NCI-H2196 (cell line): ENCODE results near the gene RAMACL.

ENCODE experiments used
- DNase-seq: peaks from one replicate; lab custom pipeline; 2025; ENCODE audit not compliant: unreplicated experiment; lab: John Stamatoyannopoulos, UW

RAMACL gene

DNA sequence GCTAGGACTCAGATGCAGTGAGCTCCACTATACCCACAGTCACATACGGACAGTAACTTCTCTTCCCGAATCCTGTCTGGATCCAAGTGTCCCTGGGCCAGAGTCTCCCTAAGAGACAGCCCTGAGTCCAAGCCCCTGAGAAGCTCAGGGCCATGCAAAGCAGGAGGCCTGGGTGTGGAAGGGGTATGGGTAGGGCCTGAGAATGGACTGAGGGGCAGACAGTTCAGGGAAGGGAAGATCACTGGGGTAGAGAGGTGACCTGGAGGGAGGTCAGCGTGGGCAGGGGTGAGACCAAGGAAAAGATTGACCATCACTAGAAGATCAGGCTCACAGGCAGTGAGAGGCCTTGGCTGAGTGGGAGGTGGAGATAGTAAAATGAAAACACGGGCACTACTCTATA lies 31.8 kb upstream of the RAMACL start:
- no peak for DNase-seq

DNA sequence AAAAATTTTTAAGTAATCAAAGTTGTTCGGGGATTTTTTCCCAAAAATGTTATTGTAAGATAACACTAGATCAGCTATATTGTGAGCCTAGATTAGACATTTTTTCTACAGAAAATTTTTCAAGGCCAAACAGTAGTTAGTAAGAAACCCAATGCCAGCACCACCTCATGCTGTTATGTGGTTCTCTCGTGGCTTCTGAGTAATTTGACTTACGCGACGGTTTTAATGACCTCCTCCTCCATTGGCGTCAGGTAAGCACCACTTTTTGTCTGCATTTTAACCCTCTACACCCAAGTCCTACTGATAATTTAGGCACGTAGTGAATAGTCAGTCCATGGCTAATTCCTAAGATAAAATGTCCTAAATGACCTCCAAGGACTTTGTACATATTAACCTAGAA lies 30.9 kb upstream of the RAMACL start:
- DNase-seq: no peak

DNA sequence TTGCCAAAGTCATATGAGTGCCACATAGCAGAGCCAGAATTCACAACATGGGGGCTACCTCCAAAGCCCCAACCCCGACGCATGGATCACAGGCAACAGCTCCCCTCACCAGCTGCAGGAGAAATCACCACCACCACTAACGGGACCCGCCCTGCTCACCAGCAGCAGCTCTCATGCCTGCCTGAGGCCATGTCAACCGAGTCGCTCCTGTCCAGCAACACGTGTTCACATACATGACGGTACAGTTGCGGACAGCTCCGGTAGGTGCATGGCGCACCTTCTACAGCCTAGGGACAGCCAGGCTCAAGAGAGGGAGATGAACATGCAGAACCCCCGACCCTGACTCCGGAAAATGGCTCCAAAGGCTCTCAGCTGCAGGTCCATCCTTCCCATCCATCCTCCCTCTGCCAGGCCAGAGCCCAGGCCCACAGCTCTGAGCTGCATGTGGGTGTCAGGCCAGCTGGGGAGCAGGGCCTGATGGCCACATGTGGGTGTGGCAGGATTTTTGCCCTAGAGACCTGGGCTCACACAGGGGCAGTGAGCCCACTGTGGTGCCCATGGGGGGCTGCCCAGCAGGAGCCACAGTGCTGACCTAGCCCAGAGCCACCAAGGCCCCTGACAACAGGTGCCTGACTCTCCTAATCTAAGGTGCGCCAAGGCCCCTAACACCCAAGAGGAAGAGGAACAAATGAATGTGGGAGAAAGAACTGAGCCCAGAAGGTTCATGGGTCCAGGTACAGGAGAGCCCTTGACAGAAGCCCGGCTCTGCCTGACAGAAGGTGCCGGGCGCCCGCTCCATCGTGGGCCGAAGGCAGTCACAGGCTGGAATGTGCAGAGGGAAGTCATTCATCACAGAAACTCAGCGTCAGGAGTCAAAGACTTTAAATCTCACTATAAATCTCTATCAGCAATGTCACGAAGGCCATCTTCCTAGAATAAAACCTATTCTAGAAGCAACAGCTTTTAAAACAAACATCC lies 30.1 kb upstream of the RAMACL start:
- DNase-seq: no peak

DNA sequence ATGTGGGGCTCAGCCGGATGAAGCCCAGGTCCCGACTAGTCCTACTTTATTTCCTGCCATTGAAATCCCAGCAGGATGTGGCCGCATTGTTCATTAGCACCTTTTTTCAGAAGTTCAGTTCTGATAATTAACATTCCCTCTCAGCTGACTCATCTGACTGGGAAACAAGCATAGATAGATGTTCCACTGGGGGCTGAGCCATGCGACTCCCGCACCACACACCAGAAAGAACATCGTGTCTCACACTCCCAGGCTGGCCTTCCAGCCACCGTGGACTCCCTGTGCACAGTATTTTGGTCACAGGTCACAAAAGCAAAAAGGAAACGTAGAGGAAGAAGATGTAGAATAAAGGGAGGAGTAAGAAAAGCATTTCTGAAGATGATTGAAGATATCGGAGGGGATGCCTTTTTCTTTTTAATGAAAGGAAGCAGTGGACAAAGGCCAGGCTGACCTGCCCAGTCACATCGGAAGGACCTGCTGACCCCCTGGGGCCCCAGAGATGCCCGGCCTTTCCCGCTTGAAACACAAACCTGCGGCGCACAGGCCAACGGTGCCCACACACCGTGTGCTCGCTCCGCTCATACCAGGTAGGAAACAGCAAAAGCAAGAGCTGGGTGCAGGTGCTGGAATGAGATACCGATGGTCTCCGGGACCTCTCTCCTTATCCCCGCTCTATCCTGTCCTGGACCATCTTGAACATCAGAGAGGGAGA lies 28.7 kb upstream of the RAMACL start:
- DNase-seq: no peak

DNA sequence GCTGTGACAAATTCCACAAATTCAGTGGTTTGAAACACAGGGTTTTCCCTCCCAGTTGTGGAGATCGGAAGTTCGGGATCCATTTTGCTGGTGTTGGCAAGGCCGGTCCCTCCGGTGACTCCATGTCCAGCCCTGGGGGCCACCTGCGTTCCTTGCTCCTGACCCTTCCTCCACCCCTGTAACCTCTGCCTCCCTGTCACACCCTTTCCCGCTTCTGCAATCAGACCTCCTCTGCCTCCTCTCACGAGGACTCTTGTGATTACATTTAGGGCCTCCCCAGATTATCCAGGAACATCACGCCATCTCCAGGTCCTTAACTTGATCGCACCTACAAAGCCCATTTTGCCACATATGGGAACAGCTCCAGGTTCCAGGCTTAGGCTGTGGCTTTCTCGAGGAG lies 28.1 kb upstream of the RAMACL start:
- no peak for DNase-seq

DNA sequence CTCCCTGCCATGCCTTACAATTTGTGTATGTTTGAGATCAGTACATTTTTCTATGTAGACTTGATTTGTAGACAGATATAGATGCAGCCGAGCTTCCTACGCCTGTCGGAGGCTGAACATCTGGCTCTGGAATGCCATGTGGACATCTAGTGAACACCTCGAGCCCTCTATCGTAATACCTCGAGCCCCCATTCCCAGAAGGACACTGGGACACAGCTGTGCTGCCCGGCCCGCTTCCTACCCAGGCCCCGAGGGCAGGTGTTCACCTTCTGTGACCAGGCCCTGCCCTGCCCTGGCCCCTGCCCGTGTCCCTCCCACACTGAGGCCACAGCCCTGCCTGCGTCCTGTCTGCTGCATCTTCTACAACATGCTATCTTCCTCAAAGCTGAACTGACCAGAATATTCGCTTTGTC lies 27.7 kb upstream of the RAMACL start:
- no peak for DNase-seq

DNA sequence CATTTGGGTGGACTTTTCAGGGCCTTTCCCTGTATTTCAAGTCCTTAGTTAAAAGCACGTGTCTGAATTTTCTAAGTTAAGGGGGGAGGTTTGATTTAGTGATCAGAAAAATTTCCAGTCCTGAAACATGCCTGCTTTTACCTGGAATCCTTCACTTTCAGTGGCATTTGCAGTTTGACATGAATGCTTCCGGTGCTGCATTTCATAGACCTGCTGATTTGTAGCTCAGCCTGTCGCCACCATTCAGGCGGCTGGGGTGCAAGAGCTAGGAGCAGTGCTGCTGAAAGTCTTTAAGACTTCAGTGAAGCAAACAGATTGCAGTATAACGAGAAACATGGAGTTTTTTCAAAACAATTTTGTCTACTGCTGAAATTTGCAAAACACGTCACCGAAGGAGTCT lies 26.5 kb upstream of the RAMACL start:
- no peak for DNase-seq

DNA sequence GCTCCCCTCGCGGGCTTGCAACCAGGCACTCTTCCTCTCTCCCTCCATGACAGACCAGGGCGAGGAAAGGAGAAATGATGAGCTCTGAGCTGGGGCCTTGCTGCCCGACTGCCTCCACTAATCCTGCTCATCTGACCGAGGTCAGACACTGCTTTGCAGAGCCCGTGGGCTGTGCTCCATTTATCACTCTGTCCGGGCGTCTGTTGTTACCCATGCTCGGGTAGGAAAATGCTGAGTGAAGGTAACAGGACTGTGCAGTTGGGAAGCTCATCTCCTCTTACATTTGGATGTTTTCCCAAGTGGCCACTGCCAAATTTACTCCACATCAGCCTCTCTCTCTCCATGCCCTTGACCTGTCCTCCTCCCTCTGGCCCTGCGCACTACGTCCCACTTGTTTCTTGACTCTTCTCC lies 26.0 kb upstream of the RAMACL start:
- no peak for DNase-seq

DNA sequence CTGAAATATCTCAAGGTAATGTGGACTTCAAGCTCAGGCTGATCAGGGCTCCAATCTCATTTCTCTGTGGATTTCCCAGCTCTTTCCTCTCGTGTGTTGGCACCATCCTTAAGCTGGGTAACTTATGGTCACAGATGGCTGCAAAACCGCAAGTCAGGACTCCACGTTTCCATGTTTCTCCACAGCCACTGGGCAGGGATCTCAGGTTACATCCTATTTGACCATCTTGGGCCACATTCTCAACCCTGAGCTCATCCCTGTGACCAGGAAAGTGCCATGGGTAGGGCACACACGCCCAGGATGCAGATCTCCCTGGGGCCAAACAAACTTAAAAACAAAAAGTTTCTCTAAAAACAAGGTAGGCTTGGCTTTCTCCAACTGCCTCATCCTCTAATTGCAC lies 25.2 kb upstream of the RAMACL start:
- no peak for DNase-seq

DNA sequence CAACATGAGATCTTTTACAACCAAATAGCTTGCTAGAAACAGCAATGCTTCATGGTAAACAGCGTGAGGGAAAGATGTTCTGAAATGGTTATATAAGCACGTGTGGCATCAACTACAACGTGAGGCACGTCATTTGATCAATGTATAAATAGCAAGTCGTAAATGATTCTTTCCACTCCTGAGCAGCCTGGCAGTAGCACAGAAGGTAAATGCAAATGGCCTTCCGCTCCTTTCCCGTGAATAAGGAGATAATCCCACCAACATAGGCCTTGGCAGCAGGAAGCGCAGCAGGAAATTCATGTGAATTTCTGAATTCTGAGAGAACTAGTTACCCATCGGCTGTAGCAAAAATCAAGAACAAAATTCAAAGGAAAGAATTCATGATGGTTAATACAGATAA lies 23.6 kb upstream of the RAMACL start:
- no peak for DNase-seq

DNA sequence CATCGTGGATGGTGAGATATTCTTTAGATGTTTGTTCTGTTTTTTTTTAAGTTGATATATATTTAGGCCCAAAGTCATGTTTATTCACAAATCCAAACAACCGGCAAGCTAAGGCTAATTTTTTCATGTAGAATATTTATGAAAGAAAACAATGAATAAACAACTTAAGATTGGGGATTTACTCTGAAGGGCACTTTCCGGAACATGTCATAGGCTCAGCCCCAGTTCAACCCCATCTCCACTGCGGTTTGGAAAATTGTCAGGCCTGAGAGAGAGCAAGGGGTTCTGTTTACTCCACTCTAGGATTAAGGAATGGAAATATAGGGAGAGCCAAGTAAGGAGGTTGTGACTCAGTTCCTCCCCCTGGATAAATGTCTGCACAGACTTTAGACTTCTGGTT lies 22.3 kb upstream of the RAMACL start:
- DNase-seq: no peak

DNA sequence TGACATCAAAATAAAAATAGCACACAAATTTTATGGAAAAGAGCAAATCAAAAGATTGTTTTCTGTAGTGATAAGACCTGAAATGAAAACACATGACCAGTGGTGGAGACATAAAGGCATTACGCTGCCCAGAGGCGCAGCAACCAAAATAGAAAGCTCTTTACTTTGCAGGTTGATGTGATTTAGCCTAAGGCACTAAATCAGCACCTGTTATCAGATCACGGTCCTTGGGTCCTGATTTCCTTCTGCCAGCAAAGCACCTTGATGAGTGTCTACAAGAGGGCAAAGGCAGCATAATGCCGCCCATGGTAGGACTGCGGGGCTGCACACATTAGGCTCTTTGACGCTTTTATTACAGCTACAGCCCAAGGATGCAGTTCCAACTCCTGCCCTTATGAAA lies 19.3 kb upstream of the RAMACL start:
- no peak for DNase-seq

DNA sequence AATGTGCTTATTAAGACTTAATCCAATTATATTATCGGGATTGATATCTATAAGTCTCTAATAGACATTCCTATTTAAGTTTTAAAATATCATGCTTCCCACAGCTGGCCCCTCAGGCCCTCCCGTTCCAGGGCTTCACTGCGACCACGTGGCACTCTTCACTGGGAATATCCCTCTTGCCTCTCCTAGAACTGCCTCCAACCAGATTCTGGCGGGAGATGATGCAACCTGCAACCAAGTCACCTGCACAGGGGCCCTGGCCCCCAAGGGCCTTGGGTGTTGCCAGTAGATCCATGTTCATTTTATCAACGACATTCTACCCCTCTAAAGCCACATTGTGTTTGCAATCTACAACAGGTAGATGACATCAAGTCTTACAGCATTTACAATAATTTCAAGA lies 18.4 kb upstream of the RAMACL start:
- no peak for DNase-seq

DNA sequence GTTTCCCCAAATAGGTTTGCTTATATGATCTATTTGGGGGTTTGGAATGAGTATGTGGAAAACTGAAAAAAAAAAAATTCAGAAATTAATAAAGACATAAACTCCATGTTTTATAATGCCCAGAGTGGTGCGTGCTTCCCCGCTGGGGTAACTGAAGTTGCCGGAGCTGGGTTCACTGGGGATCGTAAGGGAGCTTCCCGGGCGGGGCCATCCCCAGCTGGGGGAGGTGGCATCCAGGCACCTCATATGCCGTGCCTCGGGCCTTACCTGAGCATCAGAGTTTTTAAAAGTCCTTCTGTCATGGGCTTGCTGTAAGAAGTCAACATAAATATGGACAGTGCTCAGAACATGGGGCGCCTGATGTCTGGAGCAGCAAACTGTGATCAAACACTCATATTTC lies 17.9 kb upstream of the RAMACL start:
- DNase-seq: no peak

DNA sequence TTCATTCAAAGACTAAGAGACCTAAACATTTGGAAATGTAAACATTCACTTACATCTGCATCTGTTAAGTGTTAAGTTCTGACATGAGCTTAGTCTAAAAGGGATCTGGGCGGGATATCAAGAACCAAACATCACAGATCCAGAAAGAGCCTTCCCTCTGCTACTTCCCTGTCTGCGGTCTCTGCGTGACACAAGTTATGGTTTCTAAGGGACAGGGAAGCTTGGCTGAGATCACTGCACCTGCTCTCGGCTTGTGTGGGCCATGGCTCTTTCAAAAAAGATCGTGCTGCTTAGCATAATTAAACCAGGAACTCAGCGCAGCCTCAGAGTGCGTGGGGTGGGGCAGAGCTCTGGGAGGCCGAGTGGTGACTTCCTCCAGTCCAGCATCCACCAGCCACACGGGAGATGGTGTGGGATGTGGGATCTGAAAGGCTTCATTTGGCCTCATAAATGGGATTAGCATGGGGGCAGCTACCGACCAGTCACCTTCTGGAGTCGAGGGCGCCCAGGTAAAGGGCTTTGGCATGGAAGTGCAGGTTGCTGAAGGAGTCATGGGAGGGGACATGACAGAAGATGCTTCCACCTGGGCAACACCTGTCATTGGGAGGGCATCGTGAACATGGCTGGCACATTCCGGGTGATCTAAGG lies 16.7 kb upstream of the RAMACL start:
- DNase-seq: no peak

DNA sequence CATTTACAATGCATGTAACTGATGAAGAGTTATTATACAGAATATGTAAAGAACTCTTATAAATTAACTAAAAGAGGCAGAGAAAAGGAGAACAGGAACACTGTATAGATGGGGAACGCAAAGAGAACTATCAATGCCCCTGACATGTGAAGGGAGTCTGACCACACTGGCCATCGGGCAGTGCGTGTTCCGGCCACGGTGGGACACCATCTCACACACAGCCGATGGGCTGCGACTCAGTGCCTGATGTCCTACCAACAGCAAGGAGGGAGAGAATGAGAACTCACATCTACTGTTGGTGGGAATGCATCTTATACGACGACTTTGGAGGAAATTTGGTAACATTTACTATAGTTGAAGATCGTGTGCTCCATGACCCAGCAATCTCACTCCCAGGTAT lies 15.5 kb upstream of the RAMACL start:
- DNase-seq: no peak

DNA sequence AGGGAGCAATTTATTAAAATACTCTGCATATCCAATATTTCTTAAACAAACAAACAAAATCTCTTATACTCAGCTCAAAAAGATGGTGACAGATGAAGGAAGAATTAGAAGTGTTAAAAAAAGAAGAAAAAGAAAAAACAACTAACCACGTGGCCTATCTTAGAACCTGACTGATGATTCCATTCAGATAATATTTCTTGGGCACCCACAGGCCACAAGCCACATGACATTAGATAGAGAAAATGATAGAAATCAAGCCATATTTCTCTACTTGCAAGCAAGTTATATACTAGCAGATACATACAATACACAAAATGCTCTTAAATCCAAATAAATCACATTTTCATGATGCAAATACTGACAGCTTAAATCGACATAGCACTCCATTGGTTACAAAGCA lies 14.5 kb upstream of the RAMACL start:
- no peak for DNase-seq

DNA sequence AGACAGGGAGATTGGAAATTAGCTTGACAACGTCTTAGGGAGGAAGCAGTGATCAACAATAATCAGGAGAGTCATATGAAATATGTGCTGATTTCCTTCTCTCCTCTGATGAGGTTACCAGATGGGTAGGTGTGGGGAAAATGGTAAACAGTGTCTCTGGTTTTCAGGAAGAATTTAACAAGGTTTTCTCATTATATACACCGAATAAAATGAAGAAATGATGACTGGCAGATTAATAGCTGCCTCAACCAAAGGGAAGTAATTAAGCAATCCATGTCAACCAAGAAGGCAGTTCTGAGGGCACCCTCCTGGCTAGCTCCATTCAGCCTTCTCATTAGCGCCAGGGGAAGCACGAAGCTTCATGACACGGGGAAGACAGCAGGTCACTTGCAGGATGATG lies 12.7 kb upstream of the RAMACL start:
- DNase-seq: no peak

DNA sequence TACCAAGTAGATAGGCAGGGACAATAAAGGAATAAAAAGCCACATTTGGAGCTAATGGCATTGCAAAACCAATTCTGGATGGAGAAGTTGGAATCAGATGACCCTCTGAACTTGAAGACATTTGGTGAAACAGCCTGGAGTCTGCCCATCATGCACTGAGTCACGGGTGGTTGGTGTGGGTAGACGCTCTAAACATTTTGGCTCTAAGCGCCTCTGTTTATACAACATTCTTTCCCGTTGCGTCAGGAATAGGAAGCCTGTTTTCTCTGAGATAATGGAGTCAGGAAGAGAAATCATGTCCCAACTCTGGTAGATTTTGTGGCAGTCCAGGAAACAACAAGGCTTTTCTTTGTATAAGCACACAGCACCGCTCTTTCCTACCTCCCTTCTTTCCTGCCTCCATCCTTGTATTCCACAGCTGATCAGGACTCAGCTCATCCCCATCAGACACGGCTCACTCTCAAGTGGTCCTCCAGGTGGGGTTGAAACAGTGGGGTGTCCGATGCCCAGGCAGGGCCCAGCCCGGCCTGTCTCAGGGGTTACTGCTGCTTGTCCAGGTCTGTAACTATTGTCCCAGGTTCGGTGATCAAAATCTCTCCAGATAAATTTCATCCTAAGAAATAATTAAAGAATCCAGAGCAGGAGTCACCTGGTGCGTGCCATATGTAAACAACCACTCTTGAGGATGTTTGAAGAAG lies 12.1 kb upstream of the RAMACL start:
- DNase-seq: no peak

DNA sequence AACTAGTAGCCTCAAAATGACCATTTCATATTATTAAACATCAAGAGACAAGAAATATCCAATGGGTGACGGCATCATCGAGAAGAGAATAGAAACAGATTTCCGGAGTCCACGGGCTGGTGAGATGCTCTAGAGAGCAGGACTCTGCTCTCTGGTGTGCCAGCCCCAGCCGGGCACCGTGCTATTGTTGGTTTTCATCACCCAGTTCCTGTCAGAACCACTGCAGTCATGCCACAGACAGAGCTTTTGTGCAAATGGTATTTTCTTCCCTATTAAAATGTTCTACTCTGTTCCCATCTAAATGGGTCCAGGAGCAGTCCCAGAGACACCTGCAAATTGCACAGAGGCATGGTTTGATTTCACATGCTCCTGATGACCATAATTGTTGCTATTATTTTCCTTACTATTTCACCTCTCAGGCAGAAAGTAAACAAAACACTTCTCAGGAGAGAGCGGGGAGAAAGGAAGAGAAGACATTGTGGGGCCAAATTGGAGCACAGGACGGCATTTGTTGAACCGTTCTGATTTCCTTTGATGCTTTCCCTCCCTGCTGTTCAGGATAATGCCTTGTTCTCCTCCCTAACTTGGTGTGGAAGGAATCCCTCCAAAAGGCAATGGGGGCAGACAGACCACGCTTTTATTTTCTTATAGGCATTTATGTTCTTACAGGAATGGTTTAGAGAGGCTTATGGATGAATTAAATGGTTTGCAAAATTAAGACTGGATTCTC lies 11.4 kb upstream of the RAMACL start:
- DNase-seq: no peak
